COR-L47 (cell line): ENCODE results near the gene GNAI1.
A peak's percentile ranks its signal among the peaks of the same experiment; 100 is the strongest.
"Not testable (repeated sequence)": the region's sequence is repeated elsewhere in the genome, so short reads cannot be mapped to it uniquely, and the experiment has no call there.

Source experiments
- DNase-seq: peaks from one replicate; lab custom pipeline; 2025; lab: John Stamatoyannopoulos, UW

GNAI1 gene

GRCh38 chr7:80132594-80132993 is 2.0 kb upstream of the GNAI1 start:
- no peak for DNase-seq

GRCh38 chr7:80133361-80134114 is 1.1 kb upstream of the GNAI1 start:
- DNase-seq, result no peak

- DNase-seq, result no peak
Observed at GRCh38 chr7:80134115-80134535, 506 bp upstream of the GNAI1 start.

GRCh38 chr7:80135309-80136104 is 876 bp downstream of the GNAI1 start:
- DNase-seq, result peak; percentile 58

GRCh38 chr7:80136261-80137055 is 1.8 kb downstream of the GNAI1 start:
- no peak for DNase-seq

GRCh38 chr7:80137410-80137809 is 2.8 kb downstream of the GNAI1 start:
- DNase-seq, result no peak

GRCh38 chr7:80139236-80139635 is 4.6 kb downstream of the GNAI1 start:
- DNase-seq, result no peak

- no peak for DNase-seq
Observed at GRCh38 chr7:80140388-80140787, 5.8 kb downstream of the GNAI1 start.

- DNase-seq, result no peak
Observed at GRCh38 chr7:80141376-80141775, 6.7 kb downstream of the GNAI1 start.

GRCh38 chr7:80142853-80143580 is 8.4 kb downstream of the GNAI1 start:
- no peak for DNase-seq

GRCh38 chr7:80145780-80146422 is 11.3 kb downstream of the GNAI1 start:
- DNase-seq, result no peak

- DNase-seq, result no peak
Observed at GRCh38 chr7:80146545-80147182, 12.0 kb downstream of the GNAI1 start.

GRCh38 chr7:80147543-80148391 is 13.1 kb downstream of the GNAI1 start:
- DNase-seq, result no peak

GRCh38 chr7:80150611-80151273 is 16.1 kb downstream of the GNAI1 start:
- DNase-seq, result no peak

- DNase-seq, result no peak
Observed at GRCh38 chr7:80151274-80151665, 16.6 kb downstream of the GNAI1 start.

- DNase-seq, result no peak
Observed at GRCh38 chr7:80153446-80153845, 18.8 kb downstream of the GNAI1 start.

GRCh38 chr7:80154656-80155333 is 20.2 kb downstream of the GNAI1 start:
- no peak for DNase-seq

- DNase-seq, result no peak
Observed at GRCh38 chr7:80155374-80155773, 20.7 kb downstream of the GNAI1 start.

- DNase-seq, result not testable (repeated sequence)
Observed at GRCh38 chr7:80157770-80158169, 23.1 kb downstream of the GNAI1 start.
